Naive thymus-derived CD4-positive, alpha-beta T cell (primary cell): ENCODE results near the gene PTGS2. TPM values are rescaled to one million over a fixed set of nuclear protein-coding genes. Genes with fewer than 3 reads are reported as not detected.

Experiments used
- ATAC-seq: fragments of 150-1000 bp; cut with Tn5 transposase; 2 replicates; pipeline ENCODE4 v1.10.0; 2021; ENCODE audit warnings: mild to moderate bottlenecking, moderate library complexity
- CTCF ChIA-PET: fragments of 350-600 bp; sonication (Branson Sonifier 250); formaldehyde crosslinking; loops from one replicate; lab custom pipeline; 2021; ENCODE audit warnings: antibody characterized with exemption; lab: Charles Lee
- POLR2A ChIA-PET: fragments of 350-600 bp; sonication (Branson Sonifier 250); formaldehyde crosslinking; loops from one replicate; lab custom pipeline; 2021; ENCODE audit warnings: antibody characterized with exemption, inconsistent platforms; lab: Charles Lee
- DNase-seq, 9 donors: peaks; one replicate each; pipeline versions ENCODE4 v3.0.0 to v3.0.0-alpha.2; 2020 to 2022; ENCODE audit warnings: mixed read lengths in 1 of 9
- H3K27ac ChIP-seq: one replicate; pipeline ENCODE4 v1.7.0; 2013; ENCODE audit warnings: mild to moderate bottlenecking, low read depth, low read length, moderate library complexity
- H3K27me3 ChIP-seq, 2 donors: one replicate each; pipeline ENCODE4 v1.7.0; 2013; ENCODE audit warnings: low read length in 2 of 2, mild to moderate bottlenecking in 2 of 2, moderate library complexity in 2 of 2; ENCODE audit not compliant: control insufficient read depth in 2 of 2, insufficient read depth in 2 of 2
- H3K36me3 ChIP-seq, 3 experiments: 1 replicate in 2 of 3; 2 replicates in 1 of 3; pipeline ENCODE4 v1.7.0; 2013; ENCODE audit warnings: low read length in 3 of 3, mild to moderate bottlenecking in 3 of 3, moderate library complexity in 1 of 3; ENCODE audit not compliant: insufficient read depth in 3 of 3, control insufficient read depth in 2 of 3
- H3K4me1 ChIP-seq, 2 donors: one replicate each; pipeline ENCODE4 v1.7.0; 2013; ENCODE audit warnings: low read length in 2 of 2, mild to moderate bottlenecking in 2 of 2, moderate library complexity in 1 of 2; ENCODE audit not compliant: control insufficient read depth in 2 of 2, insufficient read depth in 2 of 2
- H3K4me3 ChIP-seq: 2 replicates; pipeline ENCODE4 v1.7.0; 2013; ENCODE audit warnings: mild to moderate bottlenecking, low read length
- H3K9me3 ChIP-seq, 3 experiments: 1 replicate in 2 of 3; 2 replicates in 1 of 3; pipeline ENCODE4 v1.7.0; 2013; ENCODE audit warnings: low read length in 3 of 3; ENCODE audit not compliant: control insufficient read depth in 2 of 3
- H3K27ac Mint-ChIP-seq, 9 donors: one replicate each; pipeline ENCODE4 v1.8.0; 2020 to 2022; ENCODE audit warnings: mixed read lengths in 9 of 9, mild to moderate bottlenecking in 8 of 9, moderate library complexity in 5 of 9, inconsistent platforms in 2 of 9
- H3K27me3 Mint-ChIP-seq, 5 donors: one replicate each; pipeline ENCODE4 v1.8.0; 2021 to 2022; ENCODE audit warnings: mixed read lengths in 5 of 5, mild to moderate bottlenecking in 1 of 5
- H3K36me3 Mint-ChIP-seq, 5 donors: one replicate each; pipeline ENCODE4 v1.8.0; 2020 to 2022; ENCODE audit warnings: mixed read lengths in 5 of 5, mild to moderate bottlenecking in 3 of 5, inconsistent platforms in 1 of 5
- H3K4me1 Mint-ChIP-seq, 7 donors: one replicate each; pipeline ENCODE4 v1.8.0; 2020 to 2022; ENCODE audit warnings: mixed read lengths in 7 of 7, mild to moderate bottlenecking in 3 of 7, inconsistent platforms in 1 of 7
- H3K4me3 Mint-ChIP-seq, 10 donors: one replicate each; pipeline ENCODE4 v1.8.0; 2020 to 2022; ENCODE audit warnings: mild to moderate bottlenecking in 10 of 10, mixed read lengths in 10 of 10, moderate library complexity in 6 of 10, inconsistent platforms in 2 of 10
- H3K9me3 Mint-ChIP-seq, 11 donors: one replicate each; pipeline ENCODE4 v1.8.0; 2020 to 2022; ENCODE audit warnings: mixed read lengths in 11 of 11, mild to moderate bottlenecking in 4 of 11, inconsistent platforms in 1 of 11, moderate library complexity in 1 of 11
- intact Hi-C, 2 donors: fragments of 100-400 bp; cut with micrococcal nuclease; formaldehyde crosslinking; loops; one replicate each; pipeline ENCODE4 v1.15.1; 2023
- polyA plus RNA-seq, 2 donors: library from polyadenylated mRNA; unstranded; fragments of 300-500 nt; fragmentation: Illumina TruSeq; gene quantifications; one replicate each; pipeline ENCODE4 v1.2.3, GENCODE V29; 2021
- total RNA-seq, 6 experiments: library from RNA in 5 of 6; stranded (reverse) in 5 of 6; gene quantifications; 1 replicate in 5 of 6; 2 replicates in 1 of 6; pipeline ENCODE4 v1.2.3 and lab custom pipeline; 2021 to 2026

PTGS2 gene
- total and polyA plus RNA-seq, 7 experiments from 2014 or later: 0.17 to 73.8 (median 21.8) TPM; not detected in 4

DNA sequence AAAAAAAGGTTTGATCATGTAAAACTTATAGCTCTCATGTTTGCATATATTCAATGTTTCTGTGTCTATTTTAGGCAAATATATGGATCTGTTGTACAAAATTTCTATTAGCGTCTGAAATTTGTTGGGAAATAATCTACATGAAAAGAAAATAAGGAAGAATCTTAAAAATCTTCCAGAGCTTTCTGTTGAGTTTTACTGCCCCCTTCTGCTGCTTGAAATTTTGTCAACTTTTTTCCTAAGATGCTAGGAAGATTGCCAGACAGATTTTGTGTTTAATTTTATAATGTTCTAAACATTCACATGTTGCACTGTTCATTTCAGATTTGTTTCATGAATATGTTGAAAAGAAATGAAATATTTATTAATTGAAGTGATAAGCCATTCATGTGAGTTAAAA, 2.5 kb upstream of the PTGS2 start:
- H3K27ac ChIP-seq: no peak overlapping the region
- peaks cover 56 to 82% (median 58%) of the 10 kb centered on the region in 5 donors for H3K27me3 Mint-ChIP-seq
- POLR2A ChIA-PET: no interaction called here
- H3K36me3 ChIP-seq: no peaks in the 10 kb centered on the region
- peaks cover 0 to 12% (median 6%) of the 10 kb centered on the region in 11 donors for H3K9me3 Mint-ChIP-seq
- CTCF ChIA-PET: interaction anchor here (0.5 kb wide), 1 partner anchor 17 kb away, joined by 3 read pairs; no protein-coding TSS in a partner anchor
- no peak overlapping the region for H3K4me3 ChIP-seq
- ATAC-seq (no peak), DNase-seq (no peak)
- no peaks in the 10 kb centered on the region for H3K4me1 ChIP-seq
- H3K4me3 Mint-ChIP-seq: no peak overlapping the region
- peaks cover 6 to 22% (median 16%) of the 10 kb centered on the region in 7 donors for H3K4me1 Mint-ChIP-seq
- H3K27ac Mint-ChIP-seq: no peak overlapping the region
- intact Hi-C loops: loop anchor here in 1 of 2 donors (2.0 to 10.0 kb wide), 3 partner anchors 65 to 278 kb away; no protein-coding TSS in a partner anchor
- no peaks in the 10 kb centered on the region for H3K9me3 ChIP-seq
- no peaks in the 10 kb centered on the region for H3K36me3 Mint-ChIP-seq
- H3K27me3 ChIP-seq: peaks cover 0 to 4% of the 10 kb centered on the region in 2 donors

DNA sequence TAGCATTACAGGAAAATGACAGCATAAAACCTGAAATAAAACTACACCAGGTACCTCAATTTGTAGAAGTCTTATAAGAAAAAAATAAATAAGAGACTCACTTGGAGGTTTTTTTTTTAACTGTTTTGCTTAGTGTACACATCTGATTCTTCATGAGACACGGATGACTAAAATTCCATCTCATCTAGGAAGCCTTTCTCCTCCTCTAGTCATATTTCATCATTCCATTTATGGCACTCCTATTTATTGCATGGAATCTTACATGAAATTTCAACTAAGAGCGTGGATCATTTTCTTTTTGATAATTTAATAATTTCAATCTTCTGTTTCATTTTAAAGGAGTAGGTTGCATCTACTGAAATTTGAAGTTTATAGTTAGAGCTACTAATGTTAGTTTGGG, 1.6 kb upstream of the PTGS2 start:
- no peaks in the 10 kb centered on the region for H3K36me3 Mint-ChIP-seq
- Histone ChIP-seq H3K9me3 (no peaks in the 10 kb centered on the region), H3K27ac (no peak overlapping the region), H3K4me3 (no peak overlapping the region), H3K27me3 (peaks cover 0 to 4% of the 10 kb centered on the region in 2 donors), H3K4me1 (no peaks in the 10 kb centered on the region), H3K36me3 (no peaks in the 10 kb centered on the region)
- H3K27me3 Mint-ChIP-seq: peaks cover 49 to 77% (median 60%) of the 10 kb centered on the region in 5 donors
- peaks cover 0 to 3% (median 2%) of the 10 kb centered on the region in 11 donors for H3K9me3 Mint-ChIP-seq
- no peak for ATAC-seq
- peaks cover 6 to 22% (median 16%) of the 10 kb centered on the region in 7 donors for H3K4me1 Mint-ChIP-seq
- intact Hi-C loops: loop anchor here in 1 of 2 donors (2.0 to 10.0 kb wide), 3 partner anchors 64 to 277 kb away; no protein-coding TSS in a partner anchor
- POLR2A ChIA-PET: no interaction called here
- H3K27ac Mint-ChIP-seq: no peak overlapping the region
- CTCF ChIA-PET: no interaction called here
- no peak for DNase-seq
- H3K4me3 Mint-ChIP-seq: no peak overlapping the region

DNA sequence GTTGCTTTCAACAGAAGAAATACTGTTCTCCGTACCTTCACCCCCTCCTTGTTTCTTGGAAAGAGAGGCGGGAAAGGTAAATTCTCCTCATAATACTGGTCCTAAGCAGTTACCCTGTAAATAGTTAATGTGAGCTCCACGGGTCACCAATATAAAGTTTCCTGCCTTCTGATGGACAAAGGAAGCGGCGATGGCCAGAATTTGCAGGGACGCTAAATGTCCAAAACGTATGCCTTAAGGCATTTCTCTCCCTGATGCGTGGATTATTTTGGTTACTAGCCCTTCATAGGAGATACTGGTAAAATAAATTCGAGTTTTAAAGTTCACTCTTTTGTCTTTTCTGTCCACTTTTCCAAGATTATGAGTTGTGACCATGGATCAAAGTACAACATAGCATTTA, 898 bp upstream of the PTGS2 start:
- POLR2A ChIA-PET: no interaction called here
- Mint-ChIP-seq H3K9me3 (peaks cover 0 to 2% (median 0%) of the 10 kb centered on the region in 11 donors), H3K27me3 (peaks cover 52 to 76% (median 64%) of the 10 kb centered on the region in 5 donors), H3K4me3 (peak overlapping the region; percentile 43 to 86 (median 76)), H3K4me1 (peaks cover 6 to 22% (median 16%) of the 10 kb centered on the region in 7 donors), H3K36me3 (no peaks in the 10 kb centered on the region), H3K27ac (no peak overlapping the region)
- DNase-seq (no peak), ATAC-seq (no peak)
- Histone ChIP-seq H3K9me3 (no peaks in the 10 kb centered on the region), H3K4me3 (no peak overlapping the region), H3K27me3 (peaks cover 0 to 4% of the 10 kb centered on the region in 2 donors), H3K36me3 (no peaks in the 10 kb centered on the region), H3K27ac (no peak overlapping the region), H3K4me1 (no peaks in the 10 kb centered on the region)
- CTCF ChIA-PET: no interaction called here
- intact Hi-C loops: loop anchor here in 1 of 2 donors (5.0 to 10.0 kb wide), 2 partner anchors 64 to 276 kb away; no protein-coding TSS in a partner anchor

DNA sequence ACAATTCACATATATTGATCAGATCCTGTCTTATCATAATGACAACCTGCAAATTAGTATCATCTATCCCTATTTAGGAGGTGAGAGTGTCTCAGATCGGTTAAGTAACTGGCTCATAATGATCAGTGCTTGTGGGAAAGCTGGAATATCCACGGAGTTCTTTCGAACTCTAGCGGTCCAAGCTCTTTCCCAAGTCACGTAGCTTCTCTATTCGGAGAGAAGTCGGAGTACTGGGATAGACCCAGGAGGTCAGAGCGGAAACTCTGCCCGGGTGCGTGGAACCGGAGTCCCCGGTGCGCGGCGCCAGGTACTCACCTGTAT, 339 bp downstream of the PTGS2 start:
- intact Hi-C loops: loop anchor here in 1 of 2 donors (5.0 to 10.0 kb wide), 2 partner anchors 63 to 275 kb away; no protein-coding TSS in a partner anchor
- H3K9me3 ChIP-seq: no peaks in the 10 kb centered on the region
- H3K4me1 ChIP-seq: no peaks in the 10 kb centered on the region
- Mint-ChIP-seq H3K27ac (no peak overlapping the region), H3K9me3 (peaks cover 0 to 2% (median 0%) of the 10 kb centered on the region in 11 donors), H3K4me1 (peaks cover 6 to 22% (median 16%) of the 10 kb centered on the region in 7 donors), H3K4me3 (peak overlapping the region in 8 of 10 donors; percentile 52 to 86 (median 76)), H3K36me3 (no peaks in the 10 kb centered on the region), H3K27me3 (peaks cover 54 to 69% (median 66%) of the 10 kb centered on the region in 5 donors)
- no peak for DNase-seq
- ATAC-seq: no peak
- H3K4me3 ChIP-seq: no peak overlapping the region
- H3K27me3 ChIP-seq: peaks cover 0 to 4% of the 10 kb centered on the region in 2 donors
- H3K27ac ChIP-seq: no peak overlapping the region
- H3K36me3 ChIP-seq: no peaks in the 10 kb centered on the region
- POLR2A ChIA-PET: no interaction called here
- CTCF ChIA-PET: no interaction called here

DNA sequence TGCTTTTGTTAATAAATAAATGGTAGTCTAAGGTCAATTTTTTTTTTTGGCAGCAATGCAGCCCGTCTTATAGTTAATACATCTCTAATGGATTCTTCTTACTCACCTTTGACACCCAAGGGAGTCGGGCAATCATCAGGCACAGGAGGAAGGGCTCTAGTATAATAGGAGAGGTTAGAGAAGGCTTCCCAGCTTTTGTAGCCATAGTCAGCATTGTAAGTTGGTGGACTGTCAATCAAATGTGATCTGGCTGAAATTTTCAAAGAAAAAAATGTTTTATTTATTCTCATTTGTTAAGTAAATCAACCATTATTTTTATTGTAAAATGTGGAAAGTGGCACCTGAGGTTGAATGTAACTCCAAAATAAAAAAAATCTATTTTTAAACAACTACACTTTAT, 2.1 kb downstream of the PTGS2 start:
- Histone ChIP-seq H3K4me1 (no peaks in the 10 kb centered on the region), H3K27me3 (peaks cover 0 to 4% of the 10 kb centered on the region in 2 donors), H3K4me3 (no peak overlapping the region), H3K9me3 (no peaks in the 10 kb centered on the region), H3K27ac (no peak overlapping the region), H3K36me3 (no peaks in the 10 kb centered on the region)
- Mint-ChIP-seq H3K4me3 (no peak overlapping the region), H3K27me3 (peaks cover 46 to 59% (median 55%) of the 10 kb centered on the region in 5 donors), H3K36me3 (no peaks in the 10 kb centered on the region), H3K27ac (no peak overlapping the region), H3K9me3 (peaks cover 0 to 2% (median 0%) of the 10 kb centered on the region in 11 donors), H3K4me1 (peaks cover 6 to 19% (median 16%) of the 10 kb centered on the region in 7 donors)
- ChIA-PET POLR2A (no interaction called here), CTCF (no interaction called here)
- intact Hi-C loops: no loop called here
- no peak for ATAC-seq
- no peak for DNase-seq

DNA sequence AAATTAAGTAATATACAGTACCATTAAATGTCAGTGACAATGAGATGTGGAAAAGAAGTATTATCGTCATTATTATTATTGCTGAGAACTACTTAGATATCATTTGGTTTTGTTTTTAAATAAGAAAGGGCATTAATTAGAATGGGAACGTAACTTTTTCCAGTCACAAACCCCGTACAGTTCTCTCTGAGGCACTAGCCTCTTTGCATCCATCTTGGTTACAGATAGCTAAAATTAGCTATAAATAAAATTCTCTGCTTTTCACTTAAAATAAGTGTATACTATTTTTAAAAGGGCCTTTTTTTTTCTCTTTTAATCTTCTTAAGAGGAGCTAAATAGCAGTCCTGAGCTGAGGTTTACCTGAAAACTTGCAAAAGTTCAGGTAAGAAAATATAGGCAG, 7.6 kb downstream of the PTGS2 start:
- intact Hi-C loops: no loop called here
- no peak for ATAC-seq
- POLR2A ChIA-PET: no interaction called here

DNA sequence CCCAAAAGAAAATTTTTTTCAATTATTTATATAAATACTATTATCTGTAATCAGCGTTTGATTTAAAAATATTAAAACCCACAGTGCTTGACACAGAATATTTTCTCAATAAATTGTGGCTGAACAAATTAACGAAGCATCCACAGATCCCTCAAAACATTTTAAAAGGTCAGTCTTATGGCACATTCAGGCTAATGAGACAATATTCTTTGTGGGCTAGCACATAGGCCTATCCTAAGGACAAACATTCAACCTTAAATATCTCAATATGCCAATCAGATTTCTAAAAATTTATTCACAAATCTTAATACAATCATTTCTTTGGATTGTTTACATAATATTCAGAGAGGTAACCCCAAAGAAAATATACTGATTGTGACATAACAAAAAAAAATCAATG, 8.1 kb downstream of the PTGS2 start:
- H3K27me3 Mint-ChIP-seq: peaks cover 6 to 23% (median 14%) of the 10 kb centered on the region in 5 donors
- H3K4me3 Mint-ChIP-seq: no peak overlapping the region
- intact Hi-C loops: no loop called here
- no peaks in the 10 kb centered on the region for H3K36me3 ChIP-seq
- ATAC-seq: no peak
- peaks cover 0 to 5% (median 0%) of the 10 kb centered on the region in 11 donors for H3K9me3 Mint-ChIP-seq
- H3K4me1 Mint-ChIP-seq: no peaks in the 10 kb centered on the region
- ChIA-PET CTCF (no interaction called here), POLR2A (no interaction called here)
- H3K4me1 ChIP-seq: no peaks in the 10 kb centered on the region
- no peak overlapping the region for H3K27ac Mint-ChIP-seq
- H3K4me3 ChIP-seq: no peak overlapping the region
- H3K36me3 Mint-ChIP-seq: no peaks in the 10 kb centered on the region
- H3K9me3 ChIP-seq: no peaks in the 10 kb centered on the region
- H3K27me3 ChIP-seq: no peaks in the 10 kb centered on the region
- H3K27ac ChIP-seq: no peak overlapping the region
- DNase-seq: no peak

More for the DNA sequence above, 7.6 kb downstream of the PTGS2 start:
- H3K9me3 ChIP-seq: no peaks in the 10 kb centered on the region
- H3K4me1 ChIP-seq: no peaks in the 10 kb centered on the region
- no peak overlapping the region for H3K4me3 ChIP-seq
- Mint-ChIP-seq H3K4me3 (no peak overlapping the region), H3K4me1 (no peaks in the 10 kb centered on the region), H3K27ac (no peak overlapping the region), H3K36me3 (no peaks in the 10 kb centered on the region), H3K9me3 (peaks cover 0 to 5% (median 0%) of the 10 kb centered on the region in 11 donors), H3K27me3 (peaks cover 8 to 25% (median 14%) of the 10 kb centered on the region in 5 donors)
- DNase-seq: no peak
- no peaks in the 10 kb centered on the region for H3K36me3 ChIP-seq
- CTCF ChIA-PET: no interaction called here
- no peaks in the 10 kb centered on the region for H3K27me3 ChIP-seq
- no peak overlapping the region for H3K27ac ChIP-seq
